Activated T-cell treated with anti-CD3 and anti-CD28 coated beads, Interleukin-2, amount 50 U/mL, for 24 hours (primary cell): ENCODE data around the gene CDH12.

ENCODE experiments used
- DNase-seq: peaks from one replicate; pipeline ENCODE4 v3.0.0-alpha.2; 2020
- H3K27ac Mint-ChIP-seq: 2 replicates; pipeline ENCODE4 v1.8.0; 2020; ENCODE audit warnings: mild to moderate bottlenecking, mixed read lengths
- H3K27me3 Mint-ChIP-seq: 2 replicates; pipeline ENCODE4 v1.8.0; 2020; ENCODE audit warnings: mixed read lengths
- H3K36me3 Mint-ChIP-seq: 2 replicates; pipeline ENCODE4 v1.8.0; 2020; ENCODE audit warnings: low read depth, mixed read lengths
- H3K4me1 Mint-ChIP-seq: 2 replicates; pipeline ENCODE4 v1.8.0; 2020; ENCODE audit warnings: low read depth, mixed read lengths
- H3K4me3 Mint-ChIP-seq: 2 replicates; pipeline ENCODE4 v1.8.0; 2020; ENCODE audit warnings: mild to moderate bottlenecking, moderate library complexity, mixed read lengths
- H3K9me3 Mint-ChIP-seq: 2 replicates; pipeline ENCODE4 v1.8.0; 2020; ENCODE audit warnings: mixed read lengths

CDH12 gene

DNA sequence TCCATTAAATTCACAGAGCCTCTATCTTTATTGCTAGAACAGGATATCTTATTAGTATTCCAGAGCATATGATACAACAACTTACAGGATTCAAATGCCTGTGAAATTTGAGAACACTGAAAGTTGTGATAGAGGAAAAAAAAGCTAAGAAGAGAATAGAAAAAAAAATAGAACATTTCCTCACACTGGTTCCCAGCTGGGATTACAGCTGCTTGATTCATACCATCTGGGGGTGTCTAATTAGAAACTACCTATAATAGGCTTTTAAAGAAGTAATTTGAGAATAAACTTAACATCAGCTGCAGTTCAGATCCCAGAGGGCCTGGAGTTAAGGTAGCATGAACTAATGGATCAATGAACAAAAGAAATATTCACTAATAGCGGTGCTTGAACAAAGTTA, 922.0 kb downstream of the CDH12 start:
- peaks cover 15% of the 10 kb centered on the region for H3K9me3 Mint-ChIP-seq
- no peaks in the 10 kb centered on the region for H3K36me3 Mint-ChIP-seq
- DNase-seq: no peak
- no peak overlapping the region for H3K27ac Mint-ChIP-seq
- H3K4me1 Mint-ChIP-seq: no peaks in the 10 kb centered on the region
- H3K27me3 Mint-ChIP-seq: no peaks in the 10 kb centered on the region
- H3K4me3 Mint-ChIP-seq: no peak overlapping the region

GRCh38 chr5:21919414-21920022, 933.6 kb downstream of the CDH12 start:
- Mint-ChIP-seq H3K9me3 (peaks cover 7% of the 10 kb centered on the region), H3K27me3 (no peaks in the 10 kb centered on the region), H3K36me3 (no peaks in the 10 kb centered on the region), H3K4me1 (no peaks in the 10 kb centered on the region), H3K27ac (no peak overlapping the region), H3K4me3 (no peak overlapping the region)
- no peak for DNase-seq

DNA sequence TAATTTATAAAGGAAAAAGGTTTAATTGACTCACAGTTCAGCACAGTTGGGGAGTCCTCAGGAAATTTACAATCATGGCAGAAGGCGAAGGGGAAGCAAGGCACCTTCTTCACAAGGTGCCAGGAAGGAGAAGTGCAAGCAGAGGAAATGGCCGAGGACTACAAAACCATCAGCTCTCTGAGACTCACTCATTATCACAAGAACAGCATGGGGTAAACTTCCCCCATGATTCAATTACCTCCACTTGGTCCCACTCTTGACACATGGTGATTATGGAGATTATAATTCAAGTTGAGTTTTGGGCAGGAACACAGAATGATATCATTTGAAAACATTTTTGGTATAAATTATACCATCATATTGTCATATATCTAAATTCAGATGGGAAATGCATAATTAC, 934.7 kb downstream of the CDH12 start:
- DNase-seq: no peak
- Mint-ChIP-seq H3K9me3 (peaks cover 7% of the 10 kb centered on the region), H3K4me3 (no peak overlapping the region), H3K27ac (no peak overlapping the region), H3K27me3 (no peaks in the 10 kb centered on the region), H3K36me3 (no peaks in the 10 kb centered on the region), H3K4me1 (no peaks in the 10 kb centered on the region)

DNA sequence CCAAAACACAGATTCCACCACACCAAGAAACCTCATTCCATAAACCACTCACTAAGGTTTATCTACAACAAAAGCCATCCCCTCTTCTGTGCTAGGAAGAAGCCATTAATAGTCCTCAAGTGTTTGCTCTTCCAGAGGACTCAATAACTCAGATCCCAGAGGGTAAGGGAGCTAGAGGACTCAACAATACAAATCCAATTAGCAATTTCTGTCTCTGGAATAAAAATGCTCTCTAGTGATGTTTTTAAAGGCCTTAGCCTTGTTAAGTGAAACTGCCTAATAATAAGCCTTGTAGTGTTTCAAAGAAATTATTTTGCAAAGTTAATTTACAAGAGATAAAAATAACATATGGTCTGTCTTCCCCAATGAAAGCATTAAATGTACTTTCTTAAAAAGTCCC, 942.4 kb downstream of the CDH12 start:
- no peak for DNase-seq
- H3K9me3 Mint-ChIP-seq: peaks cover 8% of the 10 kb centered on the region

GRCh38 chr5:21895766-21896350, 957.3 kb downstream of the CDH12 start:
- no peak for DNase-seq
- Mint-ChIP-seq H3K27me3 (no peaks in the 10 kb centered on the region), H3K27ac (no peak overlapping the region), H3K4me1 (no peaks in the 10 kb centered on the region), H3K36me3 (no peaks in the 10 kb centered on the region), H3K9me3 (peaks cover 12% of the 10 kb centered on the region), H3K4me3 (no peak overlapping the region)

More for the DNA sequence above, 942.4 kb downstream of the CDH12 start:
- H3K27me3 Mint-ChIP-seq: no peaks in the 10 kb centered on the region
- no peaks in the 10 kb centered on the region for H3K4me1 Mint-ChIP-seq
- no peaks in the 10 kb centered on the region for H3K36me3 Mint-ChIP-seq
- H3K4me3 Mint-ChIP-seq: no peak overlapping the region
- no peak overlapping the region for H3K27ac Mint-ChIP-seq

DNA sequence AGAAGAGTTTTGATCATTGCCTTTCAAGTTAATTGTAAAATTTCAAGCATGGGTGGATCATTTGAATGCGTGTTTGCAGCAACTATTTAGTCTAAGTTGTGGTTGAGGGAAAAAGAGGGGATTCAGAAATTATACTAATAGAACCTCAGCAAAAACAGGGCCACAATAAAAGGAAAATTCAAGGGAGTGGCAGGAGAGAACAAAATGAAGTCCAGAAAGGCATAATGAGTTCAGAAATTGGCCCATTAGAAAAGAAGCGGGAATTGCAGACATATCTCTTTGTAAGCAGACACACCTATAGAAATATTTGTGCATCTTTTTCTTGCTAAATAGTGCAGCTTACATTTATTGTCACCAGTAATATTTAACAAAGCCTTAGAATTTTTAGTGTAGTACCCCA, 960.0 kb downstream of the CDH12 start:
- no peak overlapping the region for H3K27ac Mint-ChIP-seq
- no peaks in the 10 kb centered on the region for H3K4me1 Mint-ChIP-seq
- H3K36me3 Mint-ChIP-seq: no peaks in the 10 kb centered on the region
- H3K4me3 Mint-ChIP-seq: no peak overlapping the region
- no peaks in the 10 kb centered on the region for H3K27me3 Mint-ChIP-seq
- peaks cover 4% of the 10 kb centered on the region for H3K9me3 Mint-ChIP-seq
- no peak for DNase-seq

DNA sequence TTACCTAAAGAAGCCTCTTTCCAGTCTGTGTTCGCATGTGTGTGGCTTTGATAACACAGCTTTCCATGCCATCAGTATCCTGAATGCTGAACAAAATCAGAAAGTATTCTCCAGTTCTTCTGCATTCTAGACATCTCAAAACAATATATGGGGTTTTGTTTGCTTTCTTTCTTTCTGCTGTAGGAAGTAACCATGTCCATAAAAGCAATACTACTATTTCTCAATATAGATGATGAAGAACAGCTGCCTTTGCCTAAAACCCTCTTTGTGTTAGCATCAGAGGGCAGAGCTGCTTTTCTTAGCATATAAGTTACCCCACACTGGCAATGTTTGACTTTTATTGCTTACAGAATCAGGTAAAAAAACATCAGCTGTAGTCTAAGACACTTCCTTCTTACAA, 963.6 kb downstream of the CDH12 start:
- H3K27ac Mint-ChIP-seq: no peak overlapping the region
- peaks cover 13% of the 10 kb centered on the region for H3K9me3 Mint-ChIP-seq
- no peaks in the 10 kb centered on the region for H3K27me3 Mint-ChIP-seq
- H3K4me1 Mint-ChIP-seq: no peaks in the 10 kb centered on the region
- no peak for DNase-seq
- no peak overlapping the region for H3K4me3 Mint-ChIP-seq
- H3K36me3 Mint-ChIP-seq: no peaks in the 10 kb centered on the region

GRCh38 chr5:21882074-21882745, 970.9 kb downstream of the CDH12 start:
- H3K27ac Mint-ChIP-seq: no peak overlapping the region
- H3K4me3 Mint-ChIP-seq: no peak overlapping the region
- H3K9me3 Mint-ChIP-seq: peaks cover 9% of the 10 kb centered on the region
- no peaks in the 10 kb centered on the region for H3K36me3 Mint-ChIP-seq
- no peak for DNase-seq
- H3K27me3 Mint-ChIP-seq: no peaks in the 10 kb centered on the region
- no peaks in the 10 kb centered on the region for H3K4me1 Mint-ChIP-seq

DNA sequence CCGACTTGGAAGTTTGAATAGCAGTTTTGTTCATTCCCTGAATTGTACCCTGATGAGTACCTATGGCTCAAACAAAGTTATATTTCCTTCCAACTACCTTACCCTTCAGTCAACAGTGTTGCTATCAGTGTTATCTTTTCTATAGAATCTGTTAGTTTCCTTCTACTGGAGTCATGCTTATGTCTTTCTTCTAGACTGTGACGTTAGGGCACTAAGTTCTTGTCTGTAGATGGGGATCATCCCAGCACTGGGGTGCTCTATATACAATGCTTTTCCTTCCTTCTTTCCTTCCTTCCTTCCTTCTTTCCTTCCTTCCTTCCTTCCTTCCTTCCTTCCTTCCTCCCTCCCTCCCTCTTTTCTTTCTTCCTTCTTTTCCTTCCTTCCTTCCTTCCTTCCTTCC, 973.0 kb downstream of the CDH12 start:
- Mint-ChIP-seq H3K27me3 (no peaks in the 10 kb centered on the region), H3K36me3 (no peaks in the 10 kb centered on the region), H3K9me3 (peaks cover 10% of the 10 kb centered on the region), H3K4me1 (no peaks in the 10 kb centered on the region), H3K27ac (no peak overlapping the region), H3K4me3 (no peak overlapping the region)
- no peak for DNase-seq

DNA sequence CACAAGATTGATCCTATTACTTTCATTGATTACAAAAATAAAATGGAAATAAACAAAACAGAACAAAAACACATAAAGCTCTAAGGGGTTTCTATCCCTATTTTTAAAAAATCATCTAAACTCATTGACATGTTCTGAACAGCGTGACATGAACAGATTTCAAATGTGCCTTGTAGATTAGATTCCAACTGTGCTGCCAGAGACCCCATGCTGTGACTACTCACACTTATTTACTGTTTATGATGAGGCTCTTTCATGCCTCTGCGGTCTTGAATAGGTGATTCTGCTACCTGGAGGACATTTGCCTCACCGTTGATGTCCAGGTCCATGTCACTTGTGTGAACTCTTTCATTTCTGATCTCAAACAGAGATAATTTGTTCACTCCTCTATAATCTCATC, 990.2 kb downstream of the CDH12 start:
- Mint-ChIP-seq H3K27ac (no peak overlapping the region), H3K9me3 (peaks cover 19% of the 10 kb centered on the region), H3K36me3 (no peaks in the 10 kb centered on the region), H3K4me3 (no peak overlapping the region), H3K27me3 (no peaks in the 10 kb centered on the region), H3K4me1 (no peaks in the 10 kb centered on the region)
- DNase-seq: no peak

DNA sequence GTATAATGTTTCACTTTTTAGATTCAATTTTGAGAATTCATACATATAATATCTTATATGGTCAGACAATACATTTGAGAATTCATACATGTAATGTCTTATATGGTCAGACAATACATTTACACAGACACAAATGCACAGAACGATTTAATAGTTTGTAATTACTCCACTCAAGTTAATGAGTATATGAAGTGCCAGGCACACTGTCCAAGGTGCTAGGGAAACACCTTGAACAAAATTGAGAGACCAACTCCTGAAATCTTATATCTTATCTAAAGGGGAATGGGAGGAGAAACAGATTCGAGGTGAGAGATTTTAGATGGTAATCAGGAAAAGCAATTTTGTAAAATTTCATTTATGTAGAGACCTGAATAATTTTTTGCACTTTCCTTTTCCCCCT, 994.7 kb downstream of the CDH12 start:
- Mint-ChIP-seq H3K27ac (no peak overlapping the region), H3K4me3 (no peak overlapping the region), H3K9me3 (peaks cover 10% of the 10 kb centered on the region), H3K36me3 (no peaks in the 10 kb centered on the region), H3K4me1 (no peaks in the 10 kb centered on the region), H3K27me3 (no peaks in the 10 kb centered on the region)
- DNase-seq: no peak

- H3K27ac Mint-ChIP-seq: no peak overlapping the region
- H3K36me3 Mint-ChIP-seq: no peaks in the 10 kb centered on the region
- peaks cover 8% of the 10 kb centered on the region for H3K9me3 Mint-ChIP-seq
- H3K4me3 Mint-ChIP-seq: no peak overlapping the region
- no peaks in the 10 kb centered on the region for H3K4me1 Mint-ChIP-seq
- no peaks in the 10 kb centered on the region for H3K27me3 Mint-ChIP-seq
- DNase-seq: no peak
These were observed 996.2 kb downstream of the CDH12 start for GRCh38 chr5:21856987-21857386.

- Mint-ChIP-seq H3K4me1 (no peaks in the 10 kb centered on the region), H3K9me3 (peaks cover 20% of the 10 kb centered on the region), H3K27me3 (no peaks in the 10 kb centered on the region), H3K27ac (no peak overlapping the region), H3K4me3 (no peak overlapping the region), H3K36me3 (no peaks in the 10 kb centered on the region)
- DNase-seq: no peak
These were observed 1005.8 kb downstream of the CDH12 start for GRCh38 chr5:21847300-21847699.

- H3K4me1 Mint-ChIP-seq: no peaks in the 10 kb centered on the region
- peaks cover 17% of the 10 kb centered on the region for H3K9me3 Mint-ChIP-seq
- no peak overlapping the region for H3K4me3 Mint-ChIP-seq
- DNase-seq: no peak
- no peaks in the 10 kb centered on the region for H3K36me3 Mint-ChIP-seq
- no peak overlapping the region for H3K27ac Mint-ChIP-seq
- H3K27me3 Mint-ChIP-seq: no peaks in the 10 kb centered on the region
These were observed 1008.2 kb downstream of the CDH12 start for GRCh38 chr5:21844960-21845359.

DNA sequence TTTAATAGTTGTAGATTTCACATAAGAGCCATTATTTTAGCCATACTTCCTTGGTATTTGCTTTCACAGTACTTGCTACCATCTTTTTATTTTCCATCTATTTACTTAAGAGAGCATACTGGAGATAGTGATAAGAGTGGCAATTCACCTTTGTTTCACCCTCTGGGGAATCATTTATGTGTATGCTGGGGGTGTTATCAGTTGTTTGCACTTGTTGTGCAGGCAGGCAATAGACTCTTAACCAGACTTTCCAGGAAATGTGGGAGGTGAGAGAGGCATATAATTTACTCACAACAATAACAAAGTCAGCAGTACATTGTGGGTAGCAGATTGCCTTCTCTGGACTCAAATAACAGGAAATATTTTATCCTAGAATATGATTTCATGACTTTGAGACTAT, 1018.3 kb downstream of the CDH12 start:
- no peak for DNase-seq
- H3K4me1 Mint-ChIP-seq: no peaks in the 10 kb centered on the region
- peaks cover 14% of the 10 kb centered on the region for H3K9me3 Mint-ChIP-seq
- no peaks in the 10 kb centered on the region for H3K27me3 Mint-ChIP-seq
- no peak overlapping the region for H3K4me3 Mint-ChIP-seq
- no peaks in the 10 kb centered on the region for H3K36me3 Mint-ChIP-seq
- H3K27ac Mint-ChIP-seq: no peak overlapping the region
